SK-N-SH treated with all-trans-retinoic acid at 6 μM for 48 hours (cell line): ENCODE data around the gene AGO1.
"Not testable (repeated sequence)": the region's sequence is repeated elsewhere in the genome, so short reads cannot be mapped to it uniquely, and the experiment has no call there.

ENCODE experiments used
- BACH2 ChIP-seq: fragments of 250-450 bp; sonication (Bioruptor Pico); IDR thresholded peaks from 2 replicates; pipeline ENCODE4 v1.9.0; 2021; ENCODE audit warnings: mild to moderate bottlenecking, borderline replicate concordance
- CSDC2 ChIP-seq: fragments of 250-450 bp; sonication (Bioruptor Pico); IDR thresholded peaks from 2 replicates; pipeline ENCODE4 v1.5.0; 2020; ENCODE audit warnings: mild to moderate bottlenecking, moderate library complexity
- OSR1 ChIP-seq: fragments of 250-450 bp; sonication (Bioruptor Pico); IDR thresholded peaks from 2 replicates; pipeline ENCODE4 v1.8.0; 2022; ENCODE audit warnings: moderate library complexity, mild to moderate bottlenecking, inconsistent platforms
- RARB ChIP-seq: fragments of 250-450 bp; sonication (Bioruptor Pico); IDR thresholded peaks from 2 replicates; pipeline ENCODE4 v1.8.0; 2021; ENCODE audit warnings: mild to moderate bottlenecking, moderate library complexity
- TOX ChIP-seq: fragments of 250-450 bp; sonication (Bioruptor Pico); IDR thresholded peaks from 2 replicates; pipeline ENCODE4 v1.8.0; 2021; ENCODE audit warnings: mild to moderate bottlenecking, moderate library complexity, borderline replicate concordance
- ZC3H10 ChIP-seq: fragments of 250-450 bp; sonication (Bioruptor Pico); IDR thresholded peaks from 2 replicates; pipeline ENCODE4 v1.5.1; 2021; ENCODE audit warnings: mild to moderate bottlenecking, moderate library complexity
- ZFP3 ChIP-seq: fragments of 250-450 bp; sonication (Bioruptor Pico); IDR thresholded peaks from 2 replicates; pipeline ENCODE4 v1.5.0; 2020; ENCODE audit warnings: mild to moderate bottlenecking, moderate library complexity
- ZFP30 ChIP-seq: fragments of 450-650 bp; formaldehyde crosslinking; IDR thresholded peaks from 2 replicates; pipeline ENCODE4 v1.5.0; 2022; ENCODE audit warnings: mild to moderate bottlenecking, moderate library complexity

DNA sequence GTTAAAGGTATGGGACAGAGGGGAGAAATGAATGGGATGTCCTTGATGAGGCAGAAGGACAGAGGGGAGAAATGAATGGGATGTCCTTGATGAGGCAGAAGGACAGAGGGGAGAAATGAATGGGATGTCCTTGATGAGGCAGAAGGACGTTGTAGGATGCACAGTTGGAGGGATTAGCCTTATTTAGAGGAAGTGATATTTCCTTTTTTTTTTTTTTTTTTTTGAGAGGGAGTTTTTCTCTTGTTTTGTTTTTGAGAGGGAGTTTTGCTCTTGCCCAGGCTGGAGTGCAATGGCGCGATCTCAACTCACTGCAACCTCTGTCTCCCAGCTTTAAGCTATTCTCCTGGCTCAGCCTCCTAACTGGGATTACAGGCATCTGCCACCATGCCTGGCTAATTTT is 6.0 kb downstream of the AGO1 start:
- not testable (repeated sequence) for TF ChIP-seq ZC3H10 (CRISPR knock-in tag); TOX (CRISPR knock-in tag); ZFP3 (CRISPR knock-in tag); ZFP30; RARB (CRISPR knock-in tag); BACH2; OSR1 (CRISPR knock-in tag); CSDC2 (CRISPR knock-in tag)
